GM19438 (cell line): ENCODE data around the gene MUSTN1.

Source experiments
- ATAC-seq: cut with Tn5 transposase; IDR thresholded peaks from one replicate; pipeline ENCODE4 v1.9.1; 2021; ENCODE audit warnings: low read depth; ENCODE audit not compliant: unreplicated experiment

The MUSTN1 gene

GRCh38 chr3:52788890-52789745 is 45.7 kb downstream of the MUSTN1 start:
- no peak for ATAC-seq

GRCh38 chr3:52787672-52788625 is 46.9 kb downstream of the MUSTN1 start:
- ATAC-seq = no peak

GRCh38 chr3:52787246-52787645 is 47.6 kb downstream of the MUSTN1 start:
- ATAC-seq = no peak

GRCh38 chr3:52786330-52787215 is 48.2 kb downstream of the MUSTN1 start:
- no peak for ATAC-seq

- ATAC-seq = no peak
Observed at GRCh38 chr3:52784931-52785590, 49.8 kb downstream of the MUSTN1 start.

GRCh38 chr3:52784021-52784621 is 50.7 kb downstream of the MUSTN1 start:
- no peak for ATAC-seq

- ATAC-seq = no peak
Observed at GRCh38 chr3:52783211-52783555, 51.6 kb downstream of the MUSTN1 start.
